Endothelial cell of umbilical vein (primary cell): ENCODE measurements around the gene CPVL. TPM values are rescaled to one million over a fixed set of nuclear protein-coding genes. Genes with fewer than 3 reads are reported as not detected.

Experiments
- BruUV-seq: library from RNA; stranded (reverse); fragments of 400-500 nt; replicated peaks from 2 replicates; lab custom pipeline; 2021; lab: Mats Ljungman, UMichigan
- CTCF ChIA-PET: fragments of 300-600, 350-600 bp; sonication (Branson Sonifier 250); formaldehyde crosslinking; loops from one replicate; lab custom pipeline; 2021; ENCODE audit warnings: antibody characterized with exemption, inconsistent platforms; lab: Charles Lee
- POLR2A ChIA-PET: fragments of 300-600, 350-600 bp; sonication (Branson Sonifier 250); formaldehyde crosslinking; loops from one replicate; lab custom pipeline; 2021; ENCODE audit warnings: antibody characterized with exemption, inconsistent platforms; lab: Charles Lee
- DNase-seq: peaks from one replicate; pipeline ENCODE4 v3.0.0-alpha.2; 2011; ENCODE audit warnings: low read depth, low spot score
- FAIRE-seq: peaks from 2 replicates; lab custom pipeline; 2011; peaks lifted over from hg19 to GRCh38; lab: Jason Lieb, UNC
- H2AFZ ChIP-seq: 2 replicates; pipeline ENCODE4 v1.6.0; 2012; ENCODE audit warnings: low read depth, low read length, control low read depth, inconsistent platforms
- H3K27ac ChIP-seq: 2 replicates; pipeline ENCODE4 v1.5.1; 2011; ENCODE audit warnings: low read depth, mild to moderate bottlenecking, control low read depth, low read length, moderate library complexity; ENCODE audit not compliant: insufficient read depth
- H3K27me3 ChIP-seq, 2 experiments: 2 replicates each; pipeline versions ENCODE4 v1.6.0 to v1.6.1; 2011; ENCODE audit warnings: low read length in 2 of 2, mixed read lengths in 1 of 2; ENCODE audit not compliant: control insufficient read depth in 2 of 2, insufficient read depth in 2 of 2
- H3K36me3 ChIP-seq, 2 experiments: 2 replicates in 1 of 2; 3 replicates in 1 of 2; pipeline ENCODE4 v1.5.1; 2011; ENCODE audit warnings: low read length in 2 of 2, mild to moderate bottlenecking in 1 of 2, moderate library complexity in 1 of 2; ENCODE audit not compliant: control insufficient read depth in 2 of 2, insufficient read depth in 2 of 2; ENCODE audit errors: extremely low read depth in 1 of 2
- H3K4me1 ChIP-seq: 3 replicates; pipeline ENCODE4 v1.5.1; 2011; ENCODE audit warnings: mild to moderate bottlenecking, low read length; ENCODE audit not compliant: control insufficient read depth, insufficient read depth; ENCODE audit errors: extremely low read depth
- H3K4me2 ChIP-seq: 2 replicates; pipeline ENCODE4 v1.6.1; 2011; ENCODE audit warnings: low read length, control low read depth, mixed read lengths; ENCODE audit not compliant: insufficient read depth
- H3K4me3 ChIP-seq, 3 experiments: fragments of 200-600 bp in 1 of 3; sonication (generic), shearing (Covaris generic) in 1 of 3; replicated peaks in 1 of 3; 2 replicates each; pipeline ENCODE4 v1.5.1; 2011 to 2016; ENCODE audit warnings: control low read depth in 3 of 3, low read length in 3 of 3, mild to moderate bottlenecking in 2 of 3, inconsistent platforms in 1 of 3, low read depth in 1 of 3, moderate library complexity in 1 of 3; ENCODE audit not compliant: insufficient read depth in 1 of 3
- H3K79me2 ChIP-seq: 2 replicates; pipeline ENCODE4 v1.6.0; 2012; ENCODE audit warnings: low read length, inconsistent platforms; ENCODE audit not compliant: control insufficient read depth, insufficient read depth
- H3K9ac ChIP-seq: replicated peaks from 2 replicates; pipeline ENCODE3; 2011; ENCODE audit warnings: low read length, control low read depth; ENCODE audit not compliant: insufficient read depth; ENCODE audit errors: extremely low read depth
- H3K9me1 ChIP-seq: replicated peaks from 3 replicates; pipeline ENCODE4 v1.6.0; 2011; ENCODE audit warnings: mild to moderate bottlenecking, low read length; ENCODE audit not compliant: control insufficient read depth, insufficient read depth; ENCODE audit errors: extremely low read depth
- H3K9me3 ChIP-seq: replicated peaks from 2 replicates; pipeline ENCODE4 v1.5.1; 2012; ENCODE audit warnings: low read length, inconsistent platforms; ENCODE audit not compliant: control insufficient read depth, insufficient read depth
- H4K20me1 ChIP-seq: replicated peaks from 2 replicates; pipeline ENCODE3; 2011; ENCODE audit warnings: mild to moderate bottlenecking, low read length; ENCODE audit not compliant: control insufficient read depth, insufficient read depth; ENCODE audit errors: extremely low read depth
- CTCF ChIP-seq, 2 donors: IDR thresholded peaks; 1 replicate in 1 of 2; 2 replicates in 1 of 2; pipeline ENCODE4 v1.5.1; 2011; ENCODE audit warnings: low read length in 2 of 2, mild to moderate bottlenecking in 2 of 2, moderate library complexity in 2 of 2, control low read depth in 1 of 2, inconsistent platforms in 1 of 2, low read depth in 1 of 2; ENCODE audit not compliant: insufficient read depth in 1 of 2; ENCODE audit errors: extremely low read depth in 1 of 2
- EZH2 ChIP-seq: IDR thresholded peaks from 2 replicates; pipeline ENCODE4 v1.6.1; 2012; ENCODE audit warnings: borderline replicate concordance, low read depth, mild to moderate bottlenecking, moderate library complexity, low read length, inconsistent platforms; ENCODE audit not compliant: severe bottlenecking
- GATA2 ChIP-seq: IDR thresholded peaks from 2 replicates; pipeline ENCODE4 v1.7.0; 2011; ENCODE audit warnings: low read depth, mild to moderate bottlenecking, moderate library complexity, mixed read lengths, low read length; ENCODE audit not compliant: insufficient read length, insufficient read depth
- JUN ChIP-seq: IDR thresholded peaks from 2 replicates; pipeline ENCODE4 v1.6.1; 2011; ENCODE audit warnings: borderline replicate concordance, low read depth; ENCODE audit not compliant: insufficient read length, insufficient read depth
- POLR2A ChIP-seq: IDR thresholded peaks from 2 replicates; pipeline ENCODE4 v1.6.1; 2012; ENCODE audit warnings: low read depth, mild to moderate bottlenecking, control low read depth, low read length
- dilution Hi-C: fragments of 300-500 bp; cut with MboI; formaldehyde crosslinking; loops from one replicate; pipeline ENCODE4 v1.15.0; 2019; ENCODE audit warnings: low sequenced_read_pairs; ENCODE audit not compliant: extremely low pct_ligation_motif_present
- intact Hi-C: fragments of 100-400 bp; cut with micrococcal nuclease; formaldehyde crosslinking; loops from one replicate; pipeline ENCODE4 v1.10.0; 2022
- polyA plus RNA-seq, 4 experiments: library from polyadenylated mRNA; depleted of rRNA in 3 of 4; stranded (reverse) in 3 of 4; unstranded in 1 of 4; fragments of >200 nt; gene quantifications; 2 replicates each; pipeline versions ENCODE4 v1.2.1 to v1.2.3, GENCODE V29; 2011 to 2012; ENCODE audit warnings: missing spikeins in 1 of 4
- total RNA-seq: library from RNA; stranded (reverse); gene quantifications from 2 replicates; pipeline ENCODE4 v1.2.3, GENCODE V29; 2021

CPVL gene
- total and polyA plus RNA-seq, 2 donors (not counting 3 experiments of a cell fraction or from before 2014, with no cell fraction given): 0.14 TPM; not detected in 1

DNA sequence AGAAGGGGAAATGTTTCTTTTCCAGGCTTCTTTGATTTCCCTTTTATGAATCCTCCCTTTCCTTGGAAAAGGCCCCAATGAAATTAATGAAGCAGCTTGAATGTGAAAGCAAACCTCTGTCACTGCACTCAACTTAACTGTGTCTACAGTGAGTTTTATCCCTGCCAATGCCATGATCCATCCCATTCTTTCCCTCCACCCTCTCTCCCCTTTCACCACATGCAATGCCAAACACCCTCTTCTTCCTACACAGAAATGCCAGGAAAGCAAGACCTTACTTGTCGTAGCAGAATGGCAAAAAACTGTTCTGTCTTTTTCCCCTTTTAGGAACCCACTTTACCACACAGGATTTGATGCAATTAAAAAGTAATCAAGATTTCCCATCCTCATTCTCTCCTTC is 140.9 kb downstream of the CPVL start:
- no peak overlapping the region for H3K27ac ChIP-seq
- H3K4me3 ChIP-seq: no peak overlapping the region
- no peak overlapping the region for H3K4me2 ChIP-seq
- no peaks in the 10 kb centered on the region for H3K9me3 ChIP-seq
- CTCF ChIA-PET: no interaction called here
- H4K20me1 ChIP-seq: no peaks in the 10 kb centered on the region
- intact Hi-C loops: no loop called here
- peaks cover 12 to 21% of the 10 kb centered on the region in 2 experiments for H3K27me3 ChIP-seq
- FAIRE-seq (no peak), DNase-seq (no peak)
- POLR2A ChIA-PET: no interaction called here
- no peaks in the 10 kb centered on the region for H3K36me3 ChIP-seq
- no TSS peak for BruUV-seq
- H3K4me1 ChIP-seq: peaks cover 2% of the 10 kb centered on the region
- no peak overlapping the region for H3K9ac ChIP-seq
- no peak overlapping the region for H2AFZ ChIP-seq
- TF ChIP-seq POLR2A: no peak
- no peak for TF ChIP-seq EZH2
- no peak for TF ChIP-seq JUN
- no peak for TF ChIP-seq CTCF (IDR thresholded peaks at IDR 0.05; ENCODE audit: extremely low read depth in 1 of 2, insufficient read depth in 1 of 2, low read depth in 1 of 2, low read length in 2 of 2)
- no peak for TF ChIP-seq GATA2
- no peaks in the 10 kb centered on the region for H3K79me2 ChIP-seq
- dilution Hi-C loops: no loop called here
- H3K9me1 ChIP-seq: no peaks in the 10 kb centered on the region

- Histone ChIP-seq H3K4me2 (no peak overlapping the region), H2AFZ (no peak overlapping the region), H3K4me1 (peaks cover 2% of the 10 kb centered on the region), H3K79me2 (no peaks in the 10 kb centered on the region), H4K20me1 (no peaks in the 10 kb centered on the region), H3K27me3 (peaks cover 13 to 21% of the 10 kb centered on the region in 2 experiments), H3K27ac (no peak overlapping the region), H3K4me3 (no peak overlapping the region), H3K36me3 (no peaks in the 10 kb centered on the region), H3K9me3 (no peaks in the 10 kb centered on the region), H3K9ac (no peak overlapping the region), H3K9me1 (no peaks in the 10 kb centered on the region)
- dilution Hi-C loops: no loop called here
- no peak for DNase-seq
- intact Hi-C loops: no loop called here
- TF ChIP-seq GATA2 (no peak), CTCF (IDR thresholded peaks at IDR 0.05; ENCODE audit: extremely low read depth in 1 of 2, insufficient read depth in 1 of 2, low read depth in 1 of 2, low read length in 2 of 2) (no peak), JUN (no peak), EZH2 (no peak)
- ChIA-PET POLR2A (no interaction called here), CTCF (interaction anchor here (0.7 to 1.3 kb wide), 2 partner anchors 47 to 82 kb away, joined by 3 to 4 read pairs; no protein-coding TSS in a partner anchor)
- no peak for FAIRE-seq
- no TSS peak for BruUV-seq
Measured at GRCh38 chr7:29003703-29004102, 142.6 kb downstream of the CPVL start.
